ENCODE results near the gene MYH11.

DNA sequence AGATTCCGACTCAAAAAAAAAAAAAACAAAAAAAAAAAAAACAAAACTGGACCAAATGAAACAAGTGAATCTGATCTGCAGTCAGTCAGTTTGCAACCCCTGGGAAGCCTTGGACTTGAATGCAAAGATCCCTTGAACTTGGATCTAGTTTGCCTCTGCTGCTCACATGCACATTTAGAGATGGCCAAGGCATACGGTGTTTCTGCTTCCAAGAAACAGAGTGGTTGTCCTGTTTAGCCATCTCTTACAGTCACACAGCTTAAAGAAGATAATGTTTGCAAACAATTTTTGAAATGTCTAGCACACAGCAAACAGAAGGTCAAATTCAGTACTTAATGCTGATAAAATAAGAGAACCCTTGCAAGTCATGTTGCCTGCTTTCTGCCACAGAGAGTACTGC is 202.2 kb downstream of the MYH11 start:
- TF ChIP-seq, protein P1, sequence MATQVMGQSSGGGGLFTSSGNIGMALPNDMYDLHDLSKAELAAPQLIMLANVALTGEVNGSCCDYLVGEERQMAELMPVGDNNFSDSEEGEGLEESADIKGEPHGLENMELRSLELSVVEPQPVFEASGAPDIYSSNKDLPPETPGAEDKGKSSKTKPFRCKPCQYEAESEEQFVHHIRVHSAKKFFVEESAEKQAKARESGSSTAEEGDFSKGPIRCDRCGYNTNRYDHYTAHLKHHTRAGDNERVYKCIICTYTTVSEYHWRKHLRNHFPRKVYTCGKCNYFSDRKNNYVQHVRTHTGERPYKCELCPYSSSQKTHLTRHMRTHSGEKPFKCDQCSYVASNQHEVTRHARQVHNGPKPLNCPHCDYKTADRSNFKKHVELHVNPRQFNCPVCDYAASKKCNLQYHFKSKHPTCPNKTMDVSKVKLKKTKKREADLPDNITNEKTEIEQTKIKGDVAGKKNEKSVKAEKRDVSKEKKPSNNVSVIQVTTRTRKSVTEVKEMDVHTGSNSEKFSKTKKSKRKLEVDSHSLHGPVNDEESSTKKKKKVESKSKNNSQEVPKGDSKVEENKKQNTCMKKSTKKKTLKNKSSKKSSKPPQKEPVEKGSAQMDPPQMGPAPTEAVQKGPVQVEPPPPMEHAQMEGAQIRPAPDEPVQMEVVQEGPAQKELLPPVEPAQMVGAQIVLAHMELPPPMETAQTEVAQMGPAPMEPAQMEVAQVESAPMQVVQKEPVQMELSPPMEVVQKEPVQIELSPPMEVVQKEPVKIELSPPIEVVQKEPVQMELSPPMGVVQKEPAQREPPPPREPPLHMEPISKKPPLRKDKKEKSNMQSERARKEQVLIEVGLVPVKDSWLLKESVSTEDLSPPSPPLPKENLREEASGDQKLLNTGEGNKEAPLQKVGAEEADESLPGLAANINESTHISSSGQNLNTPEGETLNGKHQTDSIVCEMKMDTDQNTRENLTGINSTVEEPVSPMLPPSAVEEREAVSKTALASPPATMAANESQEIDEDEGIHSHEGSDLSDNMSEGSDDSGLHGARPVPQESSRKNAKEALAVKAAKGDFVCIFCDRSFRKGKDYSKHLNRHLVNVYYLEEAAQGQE (IDR thresholded peaks at IDR 0.05; ENCODE audit: insufficient read depth in 1 of 2, low read depth in 2 of 2, low read length in 2 of 2): no peak
- TF ChIP-seq POLR2AphosphoS5 (IDR thresholded peaks at IDR 0.05; ENCODE audit: low read depth, low read length) (no peak), SIN3A (IDR thresholded peaks at IDR 0.05; ENCODE audit: borderline replicate concordance, insufficient read depth, low read length) (no peak), TAF1 (IDR thresholded peaks at IDR 0.05; ENCODE audit: borderline replicate concordance, insufficient read depth, low read length) (no peak)

Measured in PFSK-1 (cell line).